NCI-H345 treated with DMSO at 0.1 percent for 48 hours (cell line): Measurements from ENCODE around the gene DDOST.
"Not testable (repeated sequence)": the region's sequence is repeated elsewhere in the genome, so short reads cannot be mapped to it uniquely, and the experiment has no call there.

Experiments
- DNase-seq: peaks from one replicate; lab custom pipeline; 2025; ENCODE audit not compliant: unreplicated experiment; lab: John Stamatoyannopoulos, UW

The DDOST gene

DNA sequence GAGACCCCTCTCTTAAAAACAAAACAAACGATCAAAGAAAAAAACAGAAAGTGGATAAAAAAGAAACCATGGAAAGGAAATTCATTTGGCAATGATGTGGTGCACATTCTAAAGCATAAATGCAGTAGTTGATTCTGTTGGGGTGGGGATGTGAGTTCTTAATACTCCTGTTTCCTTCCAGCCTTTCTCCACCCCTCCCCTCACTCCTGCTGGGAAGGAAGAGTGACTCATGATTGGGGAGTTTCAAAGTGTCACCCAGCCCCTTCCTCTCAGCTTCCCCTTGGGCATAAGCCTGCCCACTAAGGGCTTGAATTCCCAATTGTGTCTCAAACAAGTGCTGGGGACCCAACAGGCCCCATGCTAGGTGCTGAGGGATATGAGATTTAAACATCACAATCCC, 34.6 kb downstream of the DDOST start:
- DNase-seq: no peak

DNA sequence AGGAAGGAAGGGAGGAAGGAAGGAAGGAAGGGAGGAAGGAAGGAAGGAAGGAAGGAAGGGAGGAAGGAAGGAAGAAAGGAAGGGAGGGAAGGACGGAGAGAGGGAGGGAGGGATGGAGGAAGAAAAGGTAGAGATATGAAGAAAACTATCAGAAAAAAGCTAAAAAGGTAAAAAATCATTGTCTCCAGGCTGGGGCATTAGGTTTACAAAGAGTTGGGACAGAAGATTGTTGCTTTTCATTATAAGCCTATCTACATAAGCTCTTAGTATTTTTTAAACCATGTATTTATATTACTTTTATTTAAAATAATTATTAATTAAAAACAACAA, 35.1 kb downstream of the DDOST start:
- DNase-seq: no peak

DNA sequence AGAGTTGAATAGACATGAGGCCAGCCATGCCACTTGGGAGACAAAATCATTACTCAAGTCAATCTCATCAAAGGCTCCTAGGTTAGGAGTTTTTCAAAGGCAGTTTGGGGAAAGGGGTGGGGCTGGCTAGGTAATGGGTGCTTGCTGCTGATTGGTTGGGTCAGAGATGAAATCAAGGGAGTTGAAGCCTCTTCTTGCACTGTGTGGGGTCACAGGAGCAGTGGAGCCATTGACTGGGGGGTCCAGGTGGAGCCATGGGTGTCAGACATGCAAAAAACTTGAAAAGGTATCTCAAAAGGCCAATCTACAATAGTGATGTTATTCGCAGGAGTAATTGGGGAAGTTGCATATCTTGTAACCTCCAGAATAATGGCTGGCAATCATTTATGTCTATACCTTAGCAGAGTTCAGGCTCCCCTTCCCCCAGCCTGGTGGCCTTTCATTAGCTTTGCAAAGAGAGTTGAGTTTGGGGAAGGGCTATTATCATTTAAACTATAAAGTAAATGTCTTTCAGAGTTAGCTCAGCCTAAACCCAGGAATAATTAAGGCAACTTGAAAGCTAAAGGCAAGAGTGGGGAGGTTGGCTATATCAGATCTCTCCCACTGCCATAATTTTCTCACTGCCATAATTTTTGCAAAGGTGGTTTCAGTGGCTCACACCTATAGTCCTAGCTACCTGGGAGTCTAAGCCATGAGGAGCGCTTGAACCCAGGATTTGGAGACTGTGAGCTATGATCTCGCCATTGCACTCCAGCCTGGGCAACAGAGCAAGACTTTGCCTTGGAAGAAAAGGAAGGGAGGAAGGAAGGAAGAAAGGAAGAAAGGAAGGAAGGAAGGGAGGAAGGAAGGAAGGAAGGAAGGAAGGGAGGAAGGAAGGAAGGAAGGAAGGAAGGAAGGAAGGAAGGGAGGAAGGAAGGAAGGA, 35.7 kb downstream of the DDOST start:
- DNase-seq: no peak

DNA sequence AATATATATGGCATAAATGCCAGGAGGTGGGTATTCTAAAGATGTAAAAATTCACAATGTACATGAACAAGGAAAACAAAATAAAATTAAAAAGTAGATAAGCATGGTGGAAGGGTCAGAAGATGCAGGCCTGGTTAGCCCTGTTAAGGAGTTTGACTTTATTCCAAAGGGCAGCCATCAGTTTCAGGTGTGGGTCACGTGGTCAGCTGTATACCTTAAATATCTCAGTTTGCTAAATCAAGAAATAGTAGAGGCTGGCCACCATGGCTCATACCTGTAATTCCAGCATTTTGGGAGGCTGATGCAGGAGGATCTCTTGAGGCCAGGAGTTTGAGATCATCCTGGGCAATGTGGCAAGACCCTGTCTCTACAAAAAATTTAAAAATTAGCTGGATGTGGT, 36.5 kb downstream of the DDOST start:
- no peak for DNase-seq

DNA sequence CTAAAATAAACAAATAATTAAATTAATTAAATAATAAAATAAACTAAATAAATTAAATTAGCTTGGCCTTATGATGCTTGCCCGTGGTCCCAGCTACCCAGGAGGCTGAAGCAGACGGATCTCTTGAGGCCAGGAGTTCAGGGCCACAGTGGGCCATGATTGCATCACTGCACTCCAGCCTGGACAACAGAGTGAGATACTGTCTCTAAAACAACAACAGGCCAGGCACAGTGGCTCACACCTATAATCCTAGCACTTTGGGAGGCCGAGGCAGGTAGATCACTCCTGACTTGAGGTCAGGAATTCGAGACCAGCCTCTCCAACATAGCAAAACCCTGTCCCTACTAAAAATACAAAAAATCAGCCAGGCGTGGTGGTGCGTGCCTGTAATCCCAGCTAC, 40.2 kb downstream of the DDOST start:
- no peak for DNase-seq

DNA sequence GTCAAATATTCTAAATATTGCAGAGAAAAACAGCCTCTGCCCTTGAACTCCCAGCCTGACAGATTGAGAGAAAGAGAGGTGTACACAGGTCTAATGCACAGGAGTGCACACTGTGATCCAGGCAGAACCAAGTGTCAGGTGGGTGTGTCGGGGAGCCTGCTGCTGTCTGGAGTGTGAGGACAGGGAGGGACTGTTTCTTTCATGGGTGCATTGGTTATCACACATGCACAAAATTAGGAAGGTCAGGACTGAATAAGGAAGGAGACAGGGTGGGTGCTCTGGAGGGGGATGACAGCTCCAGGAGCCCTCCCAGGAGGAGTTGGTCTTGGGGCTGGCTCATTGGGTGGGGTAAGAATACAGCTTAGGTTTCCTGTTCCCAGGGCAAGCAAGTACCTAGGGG, 41.2 kb downstream of the DDOST start:
- no peak for DNase-seq

DNA sequence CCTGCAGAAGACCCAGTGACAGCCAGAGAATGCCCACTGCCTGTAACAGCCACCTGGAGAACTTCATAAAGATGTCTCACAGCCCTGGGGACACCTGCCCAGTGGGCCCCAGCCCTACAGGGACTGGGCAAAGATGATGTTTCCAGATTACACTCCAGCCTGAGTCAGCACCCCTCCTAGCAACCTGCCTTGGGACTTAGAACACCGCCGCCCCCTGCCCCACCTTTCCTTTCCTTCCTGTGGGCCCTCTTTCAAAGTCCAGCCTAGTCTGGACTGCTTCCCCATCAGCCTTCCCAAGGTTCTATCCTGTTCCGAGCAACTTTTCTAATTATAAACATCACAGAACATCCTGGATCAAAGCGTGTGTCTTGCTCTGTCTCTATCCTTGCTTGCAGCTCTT, 42.6 kb downstream of the DDOST start:
- no peak for DNase-seq

DNA sequence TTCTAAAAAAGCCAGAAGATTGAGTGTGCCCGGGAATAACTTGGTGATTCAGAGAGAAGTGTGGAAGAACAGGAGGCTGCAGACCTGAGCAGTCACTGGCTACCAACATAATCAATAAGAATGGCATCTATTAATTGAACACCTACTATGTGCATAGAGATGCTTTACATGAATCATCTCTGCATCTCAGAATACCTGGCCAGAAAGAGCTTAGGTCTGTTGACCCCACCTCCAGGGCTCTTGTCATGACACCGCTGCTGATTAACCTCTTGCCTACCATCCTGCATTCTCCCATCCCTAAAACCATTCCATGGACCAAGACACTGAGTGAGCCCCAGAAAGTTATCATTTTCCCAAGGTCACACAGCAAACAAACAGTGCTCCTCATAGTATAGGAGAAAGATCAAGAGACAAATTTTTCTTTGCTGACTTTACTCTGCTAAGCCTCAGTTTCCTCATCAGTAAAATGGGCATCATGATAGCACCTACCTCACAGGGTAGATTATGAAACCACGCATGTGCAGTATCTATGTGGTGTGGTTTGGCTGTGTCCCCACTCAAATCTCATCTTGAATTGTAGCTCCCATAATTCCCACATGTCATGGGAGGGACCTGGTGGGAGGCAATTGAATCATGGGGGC, 44.2 kb downstream of the DDOST start:
- DNase-seq: no peak

DNA sequence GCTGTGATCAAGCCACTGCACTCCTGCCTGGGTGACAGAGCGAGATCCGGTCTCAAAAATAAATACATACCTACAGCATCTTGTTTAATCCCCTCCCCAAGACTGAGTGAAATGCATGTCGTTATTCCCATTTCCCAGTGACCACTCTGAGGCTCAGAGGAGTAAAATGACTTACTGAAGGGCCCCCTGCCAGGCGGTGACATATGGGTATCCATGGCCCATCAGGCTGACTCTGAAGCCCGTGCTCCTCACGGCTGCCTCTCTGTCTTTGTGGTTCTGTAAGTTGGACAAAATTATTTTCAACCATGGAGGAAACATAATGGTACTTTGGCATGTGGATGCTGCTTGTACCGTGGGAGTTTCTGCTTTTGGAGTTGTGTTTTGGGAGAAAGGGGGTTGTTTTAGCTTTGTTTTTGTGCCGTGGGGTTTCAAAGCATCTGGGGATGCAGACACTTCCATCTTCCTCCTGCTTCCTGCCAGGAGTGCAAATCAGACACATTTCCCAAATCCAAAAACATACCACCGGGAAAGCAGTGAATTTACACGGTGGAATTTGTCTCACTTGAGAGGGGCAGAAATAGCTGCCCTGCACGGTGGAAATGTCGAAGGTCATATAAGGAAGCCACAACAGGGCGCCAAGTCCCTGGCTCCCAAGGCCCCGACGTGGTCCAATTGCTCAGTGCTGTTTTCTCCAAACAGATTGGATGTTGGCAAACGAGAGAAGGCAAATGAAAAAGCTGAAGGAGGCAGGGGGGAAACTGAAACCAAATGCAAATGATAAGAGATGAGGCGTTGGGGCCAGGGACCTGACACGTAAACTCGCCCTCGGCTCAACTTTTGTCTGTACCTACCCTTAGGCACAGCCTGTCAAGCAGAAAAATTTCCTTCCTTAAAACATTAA, 45.0 kb downstream of the DDOST start:
- no peak for DNase-seq

DNA sequence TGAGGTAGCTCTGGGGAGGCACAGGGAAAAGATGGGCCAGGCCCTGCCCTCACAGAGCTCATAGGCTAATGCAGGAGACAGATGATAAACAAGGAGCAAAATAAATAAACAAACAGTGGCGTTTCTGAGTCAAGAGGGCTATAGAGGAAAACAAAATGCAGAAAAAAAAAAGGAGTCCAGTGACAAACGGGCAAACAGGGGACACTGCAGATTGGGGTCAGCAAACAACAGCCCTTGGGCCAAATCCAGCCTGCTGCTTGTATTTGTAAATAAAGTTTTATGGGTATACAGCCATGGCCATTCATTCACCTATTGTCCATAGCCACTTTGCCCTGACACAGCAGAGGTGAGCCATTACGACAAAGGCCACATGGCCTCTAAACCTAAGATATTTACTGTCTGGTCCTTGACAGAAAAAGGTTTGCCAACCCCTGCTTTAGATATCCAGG, 47.0 kb downstream of the DDOST start:
- no peak for DNase-seq

DNA sequence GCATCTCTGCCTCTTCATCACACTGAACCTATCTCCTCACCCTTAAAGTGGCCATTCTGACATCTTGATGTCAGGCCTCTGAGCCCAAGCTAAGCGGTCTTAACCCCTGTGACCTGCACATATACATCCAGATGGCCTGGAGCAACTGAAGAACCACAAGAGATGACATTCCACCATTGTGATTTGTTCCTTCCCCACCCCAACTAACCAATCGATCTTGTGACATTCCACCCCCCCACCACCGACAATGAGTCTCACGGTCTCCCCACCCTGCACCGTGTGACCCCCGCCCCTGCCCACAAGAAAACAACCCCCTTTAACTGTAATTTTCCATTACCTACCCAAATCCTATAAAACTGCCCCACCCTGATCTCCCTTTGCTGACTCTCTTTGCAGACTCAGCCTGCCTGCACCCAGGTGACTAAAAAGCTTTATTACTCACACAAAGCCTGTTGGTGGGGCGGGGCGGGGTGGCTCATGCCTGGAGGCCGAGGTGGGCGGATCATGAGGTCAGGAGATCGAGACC, 48.9 kb downstream of the DDOST start:
- DNase-seq: no peak

DNA sequence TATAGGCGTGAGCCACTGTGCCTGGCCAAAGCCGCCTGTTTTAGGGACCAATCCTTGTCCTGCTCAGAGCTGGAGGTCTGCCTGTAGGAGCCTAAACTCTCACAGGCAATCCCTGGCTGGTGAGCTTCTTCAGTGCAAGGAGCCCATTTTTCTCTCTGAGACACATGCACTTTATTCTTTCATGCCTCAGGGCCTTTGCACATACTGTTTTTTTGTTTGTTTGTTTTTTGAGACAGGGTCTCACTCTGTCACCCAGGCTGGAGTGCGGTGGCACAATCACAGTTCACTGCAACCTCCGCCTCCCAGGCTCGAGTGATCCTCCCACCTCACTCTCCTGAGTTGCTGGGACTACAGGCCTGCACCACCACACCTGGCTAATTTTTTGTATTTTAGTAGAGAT, 49.5 kb downstream of the DDOST start:
- no peak for DNase-seq

DNA sequence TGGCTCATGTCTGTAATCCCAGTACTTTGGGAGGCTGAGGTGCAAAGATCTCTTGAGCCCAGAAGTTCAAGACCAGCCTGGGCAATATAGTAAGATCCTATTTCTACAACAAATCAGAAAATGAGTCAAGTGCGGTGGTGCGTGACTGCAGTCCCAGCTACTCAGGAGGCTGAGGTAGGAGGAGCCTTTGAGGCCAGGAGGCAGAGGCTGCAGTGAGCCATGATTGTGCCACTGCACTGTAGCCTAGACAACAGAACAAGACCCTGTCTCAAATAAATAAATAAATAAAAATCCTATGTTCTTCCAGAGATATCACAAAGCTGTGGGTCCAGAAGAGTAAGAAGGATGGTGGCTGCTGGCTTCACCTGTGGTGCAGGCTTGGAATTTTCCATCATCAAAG, 50.2 kb downstream of the DDOST start:
- DNase-seq: no peak

DNA sequence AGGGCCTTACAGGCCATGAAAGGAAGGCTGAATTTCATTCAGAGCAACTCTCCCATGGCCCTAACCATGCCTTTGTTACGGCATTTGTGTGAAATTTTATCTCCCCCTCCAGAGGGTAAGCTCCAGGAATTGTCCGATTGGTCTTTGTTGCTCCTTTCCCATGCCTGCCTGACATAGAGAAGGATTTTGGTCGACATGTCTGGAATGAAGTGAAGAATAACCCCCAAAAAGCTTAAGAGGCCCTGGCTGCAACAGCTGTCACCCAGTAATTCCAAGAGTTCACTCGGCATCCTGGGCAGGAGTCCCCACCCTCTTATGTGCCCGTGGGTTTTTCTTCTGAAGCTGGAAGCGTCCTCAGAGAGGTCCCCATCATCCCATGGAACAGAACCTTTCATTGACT, 51.6 kb downstream of the DDOST start:
- DNase-seq: no peak

DNA sequence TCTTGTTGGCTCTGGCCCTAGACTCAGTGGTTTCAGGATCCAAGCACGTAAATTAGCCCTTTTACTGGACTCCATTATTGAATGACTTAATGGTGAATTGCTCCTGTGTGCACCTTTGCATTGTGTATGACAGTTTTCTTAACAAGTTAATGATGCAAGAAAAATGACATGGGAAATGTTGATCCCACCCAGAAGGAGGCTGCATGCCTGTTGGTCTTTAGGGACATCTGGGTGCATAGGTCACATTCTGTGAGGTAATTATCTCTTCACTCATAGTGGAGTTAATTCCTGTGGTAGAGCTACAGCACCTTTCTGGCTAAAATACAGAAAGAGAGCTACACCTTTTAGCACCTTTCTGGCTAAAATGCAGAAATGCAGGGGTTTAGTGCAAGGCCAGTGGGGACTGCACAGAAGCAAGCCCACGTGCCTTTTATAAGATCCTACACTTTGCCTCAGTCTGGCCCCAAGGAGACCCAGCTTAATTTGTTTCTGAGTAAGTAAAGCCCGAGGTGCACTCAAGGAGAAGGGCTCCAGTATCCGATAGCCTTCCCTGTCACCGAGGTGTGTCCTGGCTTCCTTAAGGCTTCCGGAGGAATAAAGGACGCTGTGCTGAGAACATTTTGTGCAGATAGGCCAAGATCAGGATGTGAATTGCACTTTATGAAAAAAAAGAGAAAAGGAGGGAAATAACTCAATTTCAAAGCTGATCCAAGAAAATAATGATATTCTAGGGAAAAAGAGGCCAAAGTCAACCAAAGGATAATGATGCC, 54.2 kb downstream of the DDOST start:
- DNase-seq: not testable (repeated sequence)

DNA sequence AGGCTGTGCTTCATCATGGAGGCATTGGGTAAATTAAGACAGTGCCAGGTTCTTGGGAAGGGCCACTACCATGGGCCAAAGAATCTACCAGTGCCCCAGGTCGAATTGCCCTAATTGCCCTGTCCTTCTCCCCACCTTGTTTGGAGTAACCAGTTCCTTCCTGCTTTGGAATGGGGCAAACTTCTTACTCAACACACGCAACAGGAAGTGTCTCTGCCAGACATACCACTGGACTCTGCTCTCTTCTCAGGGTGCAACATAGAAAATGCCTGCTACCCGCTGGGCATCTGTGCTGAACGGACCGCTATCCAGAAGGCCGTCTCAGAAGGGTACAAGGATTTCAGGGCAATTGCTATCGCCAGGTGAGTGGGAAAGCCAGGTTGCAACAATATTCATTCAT, 56.5 kb downstream of the DDOST start:
- DNase-seq: no peak

DNA sequence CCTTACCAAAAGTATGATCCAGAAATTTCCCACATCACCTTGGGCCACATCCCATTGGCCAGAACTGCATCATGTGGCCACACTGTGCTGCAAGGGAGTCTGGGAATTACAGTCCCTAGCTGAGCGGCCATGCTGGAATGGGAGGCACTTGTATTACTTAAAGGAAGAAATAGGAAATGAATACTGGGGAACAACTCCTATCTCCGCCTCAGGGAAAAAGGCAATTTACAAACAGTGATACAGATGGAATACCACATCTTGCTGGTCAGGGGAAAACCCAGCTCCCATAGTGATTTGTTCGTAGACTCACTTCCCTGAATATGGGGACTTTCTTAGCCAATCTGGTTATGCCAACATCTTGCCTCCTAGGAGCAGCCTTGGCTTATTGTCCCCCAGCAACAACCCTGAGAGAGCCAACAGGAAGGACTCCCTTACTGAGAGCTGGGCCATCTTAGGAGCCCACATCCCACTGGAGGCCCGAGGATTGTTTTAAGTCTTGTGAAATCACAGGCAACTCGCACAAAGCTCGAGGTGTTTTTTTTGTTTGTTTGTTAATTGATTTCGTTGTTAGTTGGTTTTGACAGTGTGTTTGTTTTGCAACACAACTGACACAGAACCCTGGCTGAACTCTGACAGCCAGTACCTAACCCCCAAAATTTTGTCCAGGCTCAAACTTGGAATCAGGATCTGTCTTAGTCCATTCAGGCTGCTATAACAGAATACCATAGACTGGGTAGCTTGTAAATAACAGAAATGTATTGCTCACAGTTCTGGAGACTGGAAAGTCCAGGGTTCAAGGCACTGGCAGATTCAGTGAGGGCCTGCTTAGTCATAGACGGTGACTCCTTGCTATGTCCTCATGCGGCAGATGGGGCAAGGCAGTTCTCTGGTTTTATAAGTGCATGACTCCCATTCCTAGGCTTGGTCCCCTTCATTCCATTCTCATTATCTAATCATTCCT, 57.4 kb downstream of the DDOST start:
- no peak for DNase-seq

DNA sequence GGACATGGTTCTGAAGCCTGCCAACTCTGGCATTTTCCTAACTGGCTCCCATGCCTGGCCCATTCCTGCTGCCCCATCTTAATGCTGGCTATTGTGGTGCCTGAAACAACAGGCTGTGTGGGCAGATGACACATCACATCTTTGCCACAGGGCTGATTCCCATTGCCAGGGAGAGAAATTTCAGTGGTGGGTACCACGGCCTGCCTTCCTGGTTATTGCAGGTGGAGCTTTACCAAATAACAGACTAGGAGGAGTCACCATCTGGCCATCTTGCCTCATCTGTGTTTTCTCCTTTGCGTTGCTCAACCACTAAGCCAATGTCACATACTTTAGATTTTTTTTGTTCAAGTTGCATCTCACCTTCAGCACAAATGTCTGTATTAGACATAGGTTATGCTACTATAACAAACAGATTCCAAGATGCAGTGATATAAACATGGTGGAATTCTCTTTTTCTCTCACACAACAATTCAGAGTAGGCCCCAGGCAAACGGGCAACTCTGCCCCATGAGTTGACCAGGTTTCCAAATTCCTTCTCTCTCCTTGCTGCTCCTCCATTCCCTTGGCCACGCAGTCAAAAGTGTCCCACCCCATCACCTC, 58.2 kb downstream of the DDOST start:
- DNase-seq: no peak
